Measurements from ENCODE around the gene ADAM19.

ADAM19 gene

GRCh38 chr5:157477814-157478494 lies 97.6 kb downstream of the ADAM19 start:
- CTCF ChIA-PET, result interaction anchor here (0.8 to 13.7 kb wide), 32 partner anchors 7 to 270 kb away, joined by 3 to 272 read pairs (median 8); partner anchors contain the start of gene LSM11
- POLR2A ChIA-PET, result no interaction called here

GRCh38 chr5:157476702-157477408 lies 98.7 kb downstream of the ADAM19 start:
- ChIA-PET CTCF (interaction anchor here (0.6 to 13.7 kb wide), 53 partner anchors 8 to 1864 kb away, joined by 3 to 272 read pairs (median 4); partner anchors contain the start of gene LSM11), POLR2A (interaction anchor here (0.7 kb wide), 1 partner anchor 150 kb away, joined by 3 read pairs; no protein-coding TSS in a partner anchor)

More at GRCh38 chr5:157477814-157478494, 97.6 kb downstream of the ADAM19 start:
- no peak for DNase-seq (ENCODE audit: low read depth, low spot score)
- TF ChIP-seq CTCF (IDR thresholded peaks at IDR 0.05; ENCODE audit: insufficient read depth, low read length, missing control alignments), result no peak
- no peak overlapping the region for H3K4me3 ChIP-seq (ENCODE audit: low read depth, low read length)

GRCh38 chr5:157475432-157475831 lies 100.1 kb downstream of the ADAM19 start:
- no peak for DNase-seq (ENCODE audit: low read depth, low spot score)
- CTCF ChIA-PET, result interaction anchor here (0.7 to 13.7 kb wide), 9 partner anchors 10 to 268 kb away, joined by 3 to 272 read pairs (median 33); partner anchors contain the start of gene LSM11
- POLR2A ChIA-PET, result no interaction called here
- no peak overlapping the region for H3K4me3 ChIP-seq (ENCODE audit: low read depth, low read length)
- TF ChIP-seq CTCF (IDR thresholded peaks at IDR 0.05; ENCODE audit: insufficient read depth, low read length, missing control alignments), result no peak

More at GRCh38 chr5:157476702-157477408, 98.7 kb downstream of the ADAM19 start:
- TF ChIP-seq CTCF (IDR thresholded peaks at IDR 0.05; ENCODE audit: insufficient read depth, low read length, missing control alignments), result peak; percentile 73
- peak; percentile 29 for DNase-seq (ENCODE audit: low read depth, low spot score)
- no peak overlapping the region for H3K4me3 ChIP-seq (ENCODE audit: low read depth, low read length)

- ChIA-PET POLR2A (interaction anchor here (1.0 kb wide), 2 partner anchors 12 to 89 kb away, joined by 3 read pairs; no protein-coding TSS in a partner anchor), CTCF (interaction anchor here (1.0 to 13.7 kb wide), 17 partner anchors 10 to 270 kb away, joined by 3 to 272 read pairs (median 7); partner anchors contain the start of genes LSM11 and NIPAL4)
- peak; percentile 9 for TF ChIP-seq CTCF (IDR thresholded peaks at IDR 0.05; ENCODE audit: insufficient read depth, low read length, missing control alignments)
- H3K4me3 ChIP-seq (ENCODE audit: low read depth, low read length), result no peak overlapping the region
- DNase-seq (ENCODE audit: low read depth, low spot score), result peak; percentile 67
These were observed 101.9 kb downstream of the ADAM19 start for GRCh38 chr5:157473383-157474320.

- ChIA-PET POLR2A (interaction anchor here (0.7 kb wide), 2 partner anchors 19 to 143 kb away, joined by 3 read pairs; no protein-coding TSS in a partner anchor), CTCF (interaction anchor here (0.6 to 13.7 kb wide), 36 partner anchors 8 to 271 kb away, joined by 3 to 272 read pairs (median 4); partner anchors contain the start of genes LSM11 and NIPAL4)
- H3K4me3 ChIP-seq (ENCODE audit: low read depth, low read length), result no peak overlapping the region
- DNase-seq (ENCODE audit: low read depth, low spot score), result no peak
- TF ChIP-seq CTCF (IDR thresholded peaks at IDR 0.05; ENCODE audit: insufficient read depth, low read length, missing control alignments), result peak; percentile 54
These were observed 103.9 kb downstream of the ADAM19 start for GRCh38 chr5:157471709-157472108.
